Transverse colon (tissue), 4 donors: ENCODE measurements around the gene PRSS38. TPM values are rescaled to one million over a fixed set of nuclear protein-coding genes. Genes with fewer than 3 reads are reported as not detected.
A peak's percentile ranks its signal among the peaks of the same experiment; 100 is the strongest.

Source experiments
- DNase-seq: peaks from one replicate; pipeline ENCODE4 v3.0.0-alpha.2; 2019
- H3K27ac ChIP-seq, 4 donors: fragments of 200-600 bp; sonication (generic); 2 replicates each; pipeline ENCODE4 v1.5.1; 2016 to 2018; ENCODE audit warnings: inconsistent platforms in 4 of 4
- H3K27me3 ChIP-seq: fragments of 200-600 bp; sonication (generic); 2 replicates; pipeline ENCODE4 v1.5.1; 2017; ENCODE audit warnings: inconsistent platforms
- H3K36me3 ChIP-seq, 4 donors: fragments of 200-600 bp; sonication (generic); 2 replicates each; pipeline ENCODE4 v1.5.1; 2017 to 2019; ENCODE audit warnings: inconsistent platforms in 4 of 4
- H3K4me1 ChIP-seq, 4 donors: fragments of 200-600 bp; sonication (generic); 2 replicates each; pipeline ENCODE4 v1.5.1; 2017 to 2020; ENCODE audit warnings: inconsistent platforms in 4 of 4
- H3K4me3 ChIP-seq, 4 donors: fragments of 200-600 bp; sonication (generic); 1 replicate in 1 of 4; 2 replicates in 3 of 4; pipeline versions ENCODE4 v1.5.1 to v1.6.1; 2017 to 2019; ENCODE audit warnings: inconsistent platforms in 4 of 4
- H3K9me3 ChIP-seq, 2 donors: fragments of 200-600 bp; sonication (generic); 2 replicates each; pipeline ENCODE4 v1.5.1; 2017 to 2019; ENCODE audit warnings: inconsistent platforms in 2 of 2
- CTCF ChIP-seq, 5 experiments: fragments of 200-600 bp in 3 of 5; fragments of 450-650 bp in 2 of 5; sonication (generic) in 3 of 5; IDR thresholded peaks; 1 replicate in 2 of 5; 2 replicates in 3 of 5; pipeline ENCODE4 v1.5.1; 2016 to 2017; ENCODE audit warnings: antibody characterized with exemption in 5 of 5, inconsistent platforms in 3 of 5, mild to moderate bottlenecking in 2 of 5, moderate library complexity in 1 of 5
- EP300 ChIP-seq: sonication (generic); formaldehyde crosslinking; IDR thresholded peaks from one replicate; pipeline ENCODE4 v1.6.1; 2017; ENCODE audit warnings: antibody characterized with exemption, low read depth
- POLR2A ChIP-seq: fragments of 450-650 bp; IDR thresholded peaks from one replicate; pipeline ENCODE4 v1.6.1; 2016; ENCODE audit warnings: antibody characterized with exemption, mild to moderate bottlenecking, moderate library complexity
- POLR2AphosphoS5 ChIP-seq, 3 donors: sonication (generic); formaldehyde crosslinking; IDR thresholded peaks; one replicate each; pipeline ENCODE4 v1.6.1; 2016; ENCODE audit warnings: antibody characterized with exemption in 3 of 3
- WGBS, 2 donors: methylation state at CpG; one replicate each; pipeline ENCODE4 v1.1.5; 2018; ENCODE audit warnings: low coverage in 1 of 2; 5-methylcytosine and 5-hydroxymethylcytosine counted together
- in situ Hi-C, 4 donors: fragments of 200-750 bp; cut with MboI; loops; one replicate each; pipeline versions ENCODE4 v1.15.0 to v1.15.1; 2017; ENCODE audit warnings: low sequenced_read_pairs in 3 of 4, low pct_ligation_motif_present in 1 of 4, low pct_unique_long_range_greater_than_20kb in 1 of 4
- intact Hi-C: fragments of 100-400 bp; cut with DNase I; formaldehyde crosslinking; loops from one replicate; pipeline ENCODE4 v1.15.1; 2023; ENCODE audit warnings: low total_unique reads
- total RNA-seq, 4 donors: library from RNA; depleted of rRNA; stranded (reverse); fragments of >200 nt; gene quantifications; one replicate each; pipeline ENCODE4 v1.1.0, GENCODE V29; 2016

Gene PRSS38
- total RNA-seq, 4 donors from 2014 or later = not detected

GRCh38 chr1:227793079-227793947 lies 22.2 kb upstream of the PRSS38 start:
- intact Hi-C loops = loop anchor here (10.0 kb wide), 1 partner anchor 91 kb away; no protein-coding TSS in a partner anchor
- H3K36me3 ChIP-seq = no peaks in the 10 kb centered on the region
- peaks cover 4% of the 10 kb centered on the region for H3K27me3 ChIP-seq
- in situ Hi-C loops = no loop called here
- 60 to 83% methylated on average over 1 to 7 of the region's 10 CpGs for WGBS, 2 donors
- TF ChIP-seq EP300 (no peak), POLR2A (no peak), CTCF (IDR thresholded peaks at IDR 0.05) (no peak), POLR2AphosphoS5 (IDR thresholded peaks at IDR 0.05) (no peak)
- no peak for DNase-seq
- no peak overlapping the region for H3K4me3 ChIP-seq
- peak overlapping the region in 2 of 4 donors; percentile 26 to 30 for H3K27ac ChIP-seq
- H3K4me1 ChIP-seq = peaks cover 0 to 19% (median 11%) of the 10 kb centered on the region in 4 donors
- no peaks in the 10 kb centered on the region for H3K9me3 ChIP-seq

GRCh38 chr1:227793948-227794816 lies 21.3 kb upstream of the PRSS38 start:
- intact Hi-C loops = loop anchor here (10.0 kb wide), 1 partner anchor 91 kb away; no protein-coding TSS in a partner anchor
- peak overlapping the region in 2 of 4 donors; percentile 26 to 30 for H3K27ac ChIP-seq
- no peak for DNase-seq

GRCh38 chr1:227794817-227795192 lies 20.7 kb upstream of the PRSS38 start:
- peak overlapping the region in 2 of 4 donors; percentile 26 to 30 for H3K27ac ChIP-seq
- in situ Hi-C loops = no loop called here
- intact Hi-C loops = loop anchor here (10.0 kb wide), 1 partner anchor 90 kb away; no protein-coding TSS in a partner anchor
- H3K4me3 ChIP-seq = no peak overlapping the region
- no peak for TF ChIP-seq POLR2A
- TF ChIP-seq EP300 = no peak
- TF ChIP-seq CTCF (IDR thresholded peaks at IDR 0.05) = no peak
- TF ChIP-seq POLR2AphosphoS5 (IDR thresholded peaks at IDR 0.05) = no peak
- no peaks in the 10 kb centered on the region for H3K36me3 ChIP-seq
- H3K9me3 ChIP-seq = no peaks in the 10 kb centered on the region
- peaks cover 4% of the 10 kb centered on the region for H3K27me3 ChIP-seq
- WGBS, 2 donors = 61% methylated on average over 11 of the region's 11 CpGs; no CpG with 5 or more reads in 1 of the 2 donors
- peaks cover 0 to 11% (median 8%) of the 10 kb centered on the region in 4 donors for H3K4me1 ChIP-seq
- DNase-seq = no peak

More at GRCh38 chr1:227793948-227794816, 21.3 kb upstream of the PRSS38 start:
- peaks cover 0 to 12% (median 8%) of the 10 kb centered on the region in 4 donors for H3K4me1 ChIP-seq
- no peaks in the 10 kb centered on the region for H3K9me3 ChIP-seq
- no peak overlapping the region for H3K4me3 ChIP-seq
- H3K36me3 ChIP-seq = no peaks in the 10 kb centered on the region
- TF ChIP-seq POLR2AphosphoS5 (IDR thresholded peaks at IDR 0.05) = no peak
- no peak for TF ChIP-seq POLR2A
- no peak for TF ChIP-seq CTCF (IDR thresholded peaks at IDR 0.05)
- no peak for TF ChIP-seq EP300
- WGBS, 2 donors = 47% methylated on average over 12 of the region's 12 CpGs; no CpG with 5 or more reads in 1 of the 2 donors
- in situ Hi-C loops = no loop called here
- H3K27me3 ChIP-seq = peaks cover 4% of the 10 kb centered on the region

GRCh38 chr1:227795732-227796131 lies 19.7 kb upstream of the PRSS38 start:
- intact Hi-C loops = loop anchor here (10.0 kb wide), 1 partner anchor 89 kb away; no protein-coding TSS in a partner anchor
- Histone ChIP-seq H3K27me3 (peaks cover 4% of the 10 kb centered on the region), H3K4me3 (no peak overlapping the region), H3K36me3 (no peaks in the 10 kb centered on the region), H3K27ac (no peak overlapping the region), H3K9me3 (no peaks in the 10 kb centered on the region), H3K4me1 (peaks cover 0 to 11% (median 8%) of the 10 kb centered on the region in 4 donors)
- DNase-seq = no peak
- 40 to 44% methylated on average over 1 to 5 of the region's 6 CpGs for WGBS, 2 donors
- no peak for TF ChIP-seq POLR2AphosphoS5 (IDR thresholded peaks at IDR 0.05)
- no peak for TF ChIP-seq EP300
- no peak for TF ChIP-seq CTCF (IDR thresholded peaks at IDR 0.05)
- TF ChIP-seq POLR2A = no peak
- in situ Hi-C loops = no loop called here
